D721Med (cell line): ENCODE measurements around the gene FAM13B.

Source experiments
- DNase-seq: peaks from one replicate; pipeline ENCODE4 v3.0.0; 2011; ENCODE audit warnings: low spot score; ENCODE audit not compliant: insufficient read length
- FAIRE-seq: peaks from 2 replicates; lab custom pipeline; 2011; peaks lifted over from hg19 to GRCh38; lab: Jason Lieb, UNC
- TF ChIP-seq, protein P1 (sequence below): IDR thresholded peaks from 2 replicates; pipeline ENCODE4 v1.5.1; 2012; ENCODE audit warnings: mild to moderate bottlenecking, control low read depth; ENCODE audit not compliant: insufficient read depth; ENCODE audit errors: missing control alignments

The FAM13B gene

GRCh38 chr5:138022912-138023311 lies 10.0 kb downstream of the FAM13B start:
- TF ChIP-seq, protein P1, sequence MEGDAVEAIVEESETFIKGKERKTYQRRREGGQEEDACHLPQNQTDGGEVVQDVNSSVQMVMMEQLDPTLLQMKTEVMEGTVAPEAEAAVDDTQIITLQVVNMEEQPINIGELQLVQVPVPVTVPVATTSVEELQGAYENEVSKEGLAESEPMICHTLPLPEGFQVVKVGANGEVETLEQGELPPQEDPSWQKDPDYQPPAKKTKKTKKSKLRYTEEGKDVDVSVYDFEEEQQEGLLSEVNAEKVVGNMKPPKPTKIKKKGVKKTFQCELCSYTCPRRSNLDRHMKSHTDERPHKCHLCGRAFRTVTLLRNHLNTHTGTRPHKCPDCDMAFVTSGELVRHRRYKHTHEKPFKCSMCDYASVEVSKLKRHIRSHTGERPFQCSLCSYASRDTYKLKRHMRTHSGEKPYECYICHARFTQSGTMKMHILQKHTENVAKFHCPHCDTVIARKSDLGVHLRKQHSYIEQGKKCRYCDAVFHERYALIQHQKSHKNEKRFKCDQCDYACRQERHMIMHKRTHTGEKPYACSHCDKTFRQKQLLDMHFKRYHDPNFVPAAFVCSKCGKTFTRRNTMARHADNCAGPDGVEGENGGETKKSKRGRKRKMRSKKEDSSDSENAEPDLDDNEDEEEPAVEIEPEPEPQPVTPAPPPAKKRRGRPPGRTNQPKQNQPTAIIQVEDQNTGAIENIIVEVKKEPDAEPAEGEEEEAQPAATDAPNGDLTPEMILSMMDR = no peak
- FAIRE-seq = no peak
- no peak for DNase-seq

- DNase-seq = no peak
- TF ChIP-seq, protein P1 = no peak
- FAIRE-seq = no peak
These were observed 11.1 kb downstream of the FAM13B start for GRCh38 chr5:138021771-138022170.

DNA sequence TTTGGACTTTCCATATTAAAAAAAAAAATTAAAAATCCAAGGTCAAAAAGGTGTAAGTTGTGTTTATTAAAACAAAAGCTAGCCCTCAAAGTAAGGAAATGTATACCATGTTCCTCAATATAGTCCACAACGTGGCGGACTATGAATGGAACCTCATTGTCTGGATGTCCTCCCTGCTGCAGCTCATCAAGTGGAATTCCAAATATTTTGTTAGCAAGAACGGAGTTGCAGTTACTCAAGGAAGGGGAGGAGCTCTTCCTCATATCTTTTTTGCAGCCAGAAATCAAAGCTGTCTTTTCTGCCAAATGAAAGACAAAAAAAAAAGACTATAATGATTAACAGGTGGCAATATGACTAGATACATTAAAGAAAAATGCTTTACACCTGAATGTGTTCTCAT lies 14.0 kb downstream of the FAM13B start:
- FAIRE-seq = no peak
- no peak for DNase-seq
- TF ChIP-seq, protein P1 = no peak

DNA sequence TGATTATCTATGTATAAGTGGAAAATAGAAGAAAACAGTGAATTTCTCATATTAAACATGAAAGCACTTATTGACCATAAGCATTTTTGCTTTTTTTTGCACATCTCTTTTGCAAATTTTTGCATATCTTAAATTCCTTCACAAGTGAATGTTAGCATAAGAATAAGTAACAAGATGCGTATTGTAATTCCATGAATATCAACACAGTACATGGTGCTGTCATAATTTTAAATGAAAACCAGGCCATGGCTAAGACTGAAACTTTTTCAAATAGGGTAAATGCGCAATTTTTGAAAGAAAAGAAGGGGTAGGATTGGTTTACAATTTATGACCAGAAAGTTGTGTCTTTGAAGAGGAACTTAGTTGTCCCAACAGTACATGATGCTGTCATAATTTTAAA lies 17.0 kb downstream of the FAM13B start:
- FAIRE-seq (no peak), DNase-seq (no peak)
- TF ChIP-seq, protein P1 = no peak

GRCh38 chr5:138011991-138012390 lies 20.9 kb downstream of the FAM13B start:
- TF ChIP-seq, protein P1 = no peak
- FAIRE-seq (no peak), DNase-seq (no peak)

DNA sequence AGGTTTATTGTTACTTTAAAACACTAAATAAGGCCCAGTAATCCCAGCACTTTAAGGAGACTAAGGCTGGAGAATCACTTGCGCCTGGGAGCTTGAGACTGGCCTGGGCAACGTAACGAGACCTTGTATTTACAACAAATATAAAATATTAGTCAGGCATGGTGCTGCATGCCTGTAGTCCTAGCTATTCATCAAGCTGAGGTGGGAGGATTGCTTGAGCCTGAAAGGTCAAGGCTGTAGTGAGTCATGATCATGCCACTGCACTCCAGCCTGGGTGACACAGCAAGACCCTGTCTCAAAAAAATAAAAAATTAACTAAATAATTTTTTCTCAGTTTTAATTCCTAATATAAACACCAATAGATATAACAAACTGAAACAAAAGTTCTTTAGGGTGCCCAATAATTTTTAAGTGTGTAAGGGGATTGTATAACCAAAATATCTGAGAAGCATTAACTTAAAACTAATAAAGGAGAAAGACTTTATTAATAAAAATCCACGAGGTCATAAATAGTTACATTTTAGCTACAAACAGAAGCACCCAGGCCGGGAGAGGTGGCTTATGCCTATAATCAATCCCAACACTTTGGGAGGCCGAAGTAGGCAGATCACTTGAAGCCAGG lies 32.7 kb downstream of the FAM13B start:
- DNase-seq = no peak
- no peak for FAIRE-seq
- TF ChIP-seq, protein P1 = no peak

- FAIRE-seq (no peak), DNase-seq (no peak)
- TF ChIP-seq, protein P1 = no peak
These were observed 35.1 kb downstream of the FAM13B start for GRCh38 chr5:137997726-137998213.
